ENCODE results near the gene GRIK4. TPM values are rescaled to one million over a fixed set of nuclear protein-coding genes. Genes with fewer than 3 reads are reported as not detected.

GRIK4 gene
- total RNA-seq, 2 experiments from 2014 or later: not detected

GRCh38 chr11:121033635-121034034 lies 522.1 kb downstream of the GRIK4 start:
- no peaks in the 10 kb centered on the region for H3K9me3 Mint-ChIP-seq

GRCh38 chr11:121035169-121035755 lies 523.7 kb downstream of the GRIK4 start:
- Mint-ChIP-seq H3K27me3 (no peaks in the 10 kb centered on the region), H3K4me1 (peaks cover 16% of the 10 kb centered on the region), H3K27ac (no peak overlapping the region), H3K4me3 (no peak overlapping the region), H3K36me3 (peaks cover 4% of the 10 kb centered on the region), H3K9me3 (no peaks in the 10 kb centered on the region)
- no peak for DNase-seq
- ATAC-seq (ENCODE audit: low read depth): no peak
- POLR2A ChIA-PET: interaction anchor here (1.2 kb wide), 1 partner anchor 11 kb away, joined by 4 read pairs; the partner anchor contains the start of gene TBCEL

More at GRCh38 chr11:121033635-121034034, 522.1 kb downstream of the GRIK4 start:
- ATAC-seq (ENCODE audit: low read depth): no peak
- Mint-ChIP-seq H3K4me3 (no peak overlapping the region), H3K27me3 (no peaks in the 10 kb centered on the region), H3K27ac (no peak overlapping the region), H3K4me1 (peaks cover 21% of the 10 kb centered on the region), H3K36me3 (peaks cover 3% of the 10 kb centered on the region)
- POLR2A ChIA-PET: no interaction called here
- no peak for DNase-seq

- DNase-seq (no peak), ATAC-seq (ENCODE audit: low read depth) (no peak)
- POLR2A ChIA-PET: no interaction called here
- no peaks in the 10 kb centered on the region for H3K27me3 Mint-ChIP-seq
- H3K4me1 Mint-ChIP-seq: peaks cover 14% of the 10 kb centered on the region
- H3K36me3 Mint-ChIP-seq: peaks cover 2% of the 10 kb centered on the region
- no peak overlapping the region for H3K27ac Mint-ChIP-seq
- H3K4me3 Mint-ChIP-seq: no peak overlapping the region
- H3K9me3 Mint-ChIP-seq: no peaks in the 10 kb centered on the region
Measured at GRCh38 chr11:121035780-121036179, 524.2 kb downstream of the GRIK4 start.

GRCh38 chr11:121037016-121037415 lies 525.5 kb downstream of the GRIK4 start:
- Mint-ChIP-seq H3K4me3 (no peak overlapping the region), H3K9me3 (no peaks in the 10 kb centered on the region), H3K4me1 (peaks cover 14% of the 10 kb centered on the region), H3K27ac (no peak overlapping the region), H3K36me3 (peaks cover 2% of the 10 kb centered on the region), H3K27me3 (no peaks in the 10 kb centered on the region)
- POLR2A ChIA-PET: no interaction called here
- no peak for DNase-seq
- ATAC-seq (ENCODE audit: low read depth): no peak

Other genes starting within 250 kb of the GRIK4 start
- gene TLCD5, start 186.4 kb upstream of the GRIK4 start, total RNA-seq: under 1 TPM; 0.77 to 0.86 TPM
- 10 to 100 TPM; 14.7 to 15.8 TPM for gene ARHGEF12, start 175.3 kb upstream of the GRIK4 start, total RNA-seq

All from activated naive CD8-positive, alpha-beta T cell treated with anti-CD3 and anti-CD28 coated beads, Interleukin-2, amount 10 ng/mL, durations not matched to agents 7 days and 5 days (primary cell).